Activated gamma-delta T cell treated with anti-CD3 and anti-CD28 coated beads, Interleukin-2, amount 50 U/mL, for 16 hours (primary cell): ENCODE data around the gene GPR135.
"Not testable (repeated sequence)": the region's sequence is repeated elsewhere in the genome, so short reads cannot be mapped to it uniquely, and the experiment has no call there.

Source experiments
- DNase-seq: peaks from one replicate; pipeline ENCODE4 v3.0.0-alpha.2; 2020; ENCODE audit warnings: low read depth

Gene GPR135

GRCh38 chr14:59474172-59474571 is 9.0 kb upstream of the GPR135 start:
- DNase-seq = no peak

DNA sequence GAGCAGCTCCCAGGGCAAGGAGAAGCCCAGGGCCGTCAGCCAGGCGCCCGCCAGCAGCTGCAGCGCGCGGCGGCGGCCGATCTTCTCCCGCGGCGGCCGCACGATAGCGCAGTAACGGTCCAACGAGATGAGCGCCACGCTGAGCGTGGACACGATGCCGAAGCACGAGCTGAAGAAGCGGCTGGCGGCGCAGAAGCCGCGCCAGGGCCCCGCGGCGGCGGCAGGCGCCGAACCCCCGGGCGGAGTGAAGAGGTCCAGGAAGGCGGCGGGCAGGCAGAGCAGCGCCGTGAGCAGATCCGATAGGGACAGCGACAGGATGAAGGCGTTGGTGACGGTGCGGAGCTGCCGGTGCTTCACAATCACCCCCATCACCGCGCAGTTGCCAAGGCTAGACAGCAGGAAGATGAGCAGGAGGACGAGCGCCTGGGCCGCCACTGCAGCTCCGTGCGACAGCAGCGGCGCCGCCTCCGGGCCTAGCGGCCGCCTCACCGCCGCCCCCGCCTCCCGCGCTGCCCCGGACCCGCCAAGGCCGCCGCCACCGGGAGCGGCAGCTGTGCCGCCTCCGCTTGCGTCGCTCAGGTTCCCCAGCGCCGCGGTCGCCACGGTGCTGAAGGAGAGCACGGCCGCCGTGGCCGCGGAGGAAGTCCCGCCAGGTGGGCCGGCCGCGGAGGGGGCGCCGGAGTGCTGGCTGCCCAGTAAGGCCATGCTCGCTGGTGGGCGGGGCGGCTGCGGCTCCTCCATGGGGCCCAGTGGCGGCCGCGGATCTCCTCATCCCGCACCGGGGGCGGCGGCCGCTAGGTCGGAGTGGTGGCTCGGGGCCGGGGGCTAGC is 479 bp downstream of the GPR135 start:
- peak; percentile 39 for DNase-seq

DNA sequence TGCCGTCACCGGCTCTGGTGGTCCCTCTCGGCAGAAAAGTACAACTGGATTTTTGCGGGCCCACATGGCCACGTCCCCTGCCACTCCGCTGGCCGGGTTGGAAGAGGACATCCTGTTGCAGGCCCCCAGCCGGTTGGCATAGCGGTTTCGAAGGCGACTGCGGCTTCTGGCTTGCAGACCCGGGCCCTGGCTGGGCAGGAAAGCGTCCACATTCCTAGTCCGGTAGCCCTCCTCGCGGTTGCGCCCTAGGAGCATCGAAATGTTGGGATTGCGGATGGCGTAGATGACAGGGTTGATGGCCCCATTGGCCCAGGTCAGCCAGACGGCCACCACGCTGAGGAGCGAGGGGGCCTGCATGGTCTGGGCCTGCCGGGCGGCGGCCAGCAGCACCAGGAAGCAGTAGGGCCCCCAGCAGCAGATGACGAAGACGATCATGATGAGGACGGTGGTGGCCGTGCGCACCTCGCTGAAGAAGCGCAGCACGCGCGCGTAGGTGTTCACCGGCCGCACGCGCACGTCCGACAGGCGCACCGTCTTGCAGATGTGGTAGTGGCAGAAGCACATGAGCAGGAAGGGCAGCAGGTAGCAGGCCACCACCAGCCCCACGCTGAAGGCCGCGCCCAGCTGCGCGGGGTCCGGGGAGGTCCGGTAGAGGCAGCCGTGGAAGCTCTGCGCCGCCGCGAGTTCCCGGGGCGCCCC is 1.2 kb downstream of the GPR135 start:
- DNase-seq = no peak

DNA sequence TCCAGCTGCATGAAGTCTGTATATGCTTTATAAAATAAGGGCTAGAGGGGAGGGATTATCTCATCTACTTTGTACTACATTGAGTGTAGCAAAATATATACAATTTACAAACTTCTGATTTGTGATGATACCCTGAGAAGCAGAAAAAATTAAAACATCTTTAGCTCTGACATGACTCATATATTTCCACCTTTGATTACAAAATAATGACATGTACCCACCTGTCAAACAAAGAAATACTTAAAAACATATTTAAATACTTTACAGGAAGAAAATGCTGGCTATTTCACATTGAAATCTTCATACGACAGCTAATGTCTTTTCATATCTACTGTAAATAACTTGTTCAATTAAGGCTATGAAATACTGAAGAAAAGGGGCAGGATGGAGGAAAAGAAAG is 3.3 kb downstream of the GPR135 start:
- no peak for DNase-seq

- no peak for DNase-seq
These were observed 4.8 kb downstream of the GPR135 start for GRCh38 chr14:59460378-59460777.

DNA sequence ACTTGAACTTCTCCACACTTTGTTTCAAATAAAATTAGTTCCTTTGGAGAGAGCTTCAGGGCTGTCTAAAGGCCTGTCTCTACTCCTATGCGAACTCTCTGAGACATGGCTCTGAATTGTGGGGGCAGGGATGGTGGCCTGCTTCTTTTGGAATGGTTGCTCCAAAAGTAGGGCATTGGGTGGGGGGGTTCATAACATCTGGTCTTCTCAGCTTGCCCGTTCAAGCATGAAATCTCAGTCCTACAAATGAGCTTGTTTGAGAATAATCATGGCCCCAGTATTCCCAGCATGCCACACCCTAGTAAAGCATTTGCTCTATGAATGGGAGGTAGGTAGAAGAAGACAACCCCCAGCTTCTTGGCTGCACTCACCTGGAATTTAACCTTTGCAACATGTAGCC is 6.7 kb downstream of the GPR135 start:
- DNase-seq = no peak

DNA sequence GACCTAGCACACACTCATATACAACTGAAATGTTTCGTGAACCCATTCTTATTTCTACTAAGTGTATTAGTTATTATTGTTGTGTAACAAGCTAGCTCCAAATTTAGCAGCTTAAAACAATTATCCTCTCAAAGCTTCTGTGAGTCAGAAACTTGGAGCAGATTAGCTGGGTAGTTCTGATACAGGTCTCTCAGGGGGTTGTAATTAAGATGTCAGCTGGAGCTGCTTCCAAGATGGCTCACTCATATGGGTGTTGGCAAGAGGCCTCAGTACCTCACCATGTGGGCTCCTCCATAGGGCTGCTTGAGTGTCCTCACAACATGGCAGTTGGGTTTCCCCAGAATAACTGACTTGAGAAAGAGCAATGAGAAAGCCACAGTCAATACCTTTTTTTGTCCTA is 9.8 kb downstream of the GPR135 start:
- DNase-seq = no peak

DNA sequence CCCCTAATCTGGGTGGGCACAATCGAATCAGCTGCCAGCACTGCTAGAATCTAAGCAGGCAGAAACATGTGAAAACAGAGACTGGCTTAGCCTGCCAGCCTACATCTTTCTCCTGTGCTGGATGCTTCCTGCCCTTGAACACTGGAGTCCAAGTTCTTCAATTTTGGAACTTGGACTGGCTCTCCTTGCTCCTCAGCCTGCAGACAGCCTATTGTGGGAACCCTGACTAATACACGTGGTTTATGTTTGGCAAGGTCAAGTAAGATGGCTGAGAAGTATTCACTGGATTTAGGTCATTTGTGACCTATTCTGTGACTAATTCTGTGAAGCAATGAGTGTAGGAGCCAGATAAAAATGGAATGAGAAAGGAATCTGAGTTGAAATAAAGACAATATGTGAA is 11.0 kb downstream of the GPR135 start:
- no peak for DNase-seq

GRCh38 chr14:59451849-59452248 is 13.3 kb downstream of the GPR135 start:
- DNase-seq = no peak

GRCh38 chr14:59450716-59451115 is 14.5 kb downstream of the GPR135 start:
- no peak for DNase-seq

DNA sequence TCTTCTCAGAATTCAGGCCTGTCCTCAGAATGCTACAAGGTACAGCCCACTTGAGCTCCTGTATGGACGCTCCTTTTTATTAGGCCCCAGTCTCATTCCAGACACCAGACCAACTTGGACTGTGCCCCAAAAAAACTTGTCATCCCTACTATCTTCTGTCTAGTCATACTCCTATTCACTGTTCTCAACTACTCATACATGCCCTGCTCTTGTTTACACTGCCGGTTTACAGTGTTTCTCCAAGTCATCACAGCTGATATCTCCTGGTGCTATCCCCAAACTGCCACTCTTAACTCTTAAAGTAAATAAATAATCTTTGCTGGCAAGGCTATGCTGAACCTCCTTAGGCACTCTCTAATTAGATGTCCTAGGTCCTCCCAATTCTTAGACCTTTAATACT is 16.5 kb downstream of the GPR135 start:
- not testable (repeated sequence) for DNase-seq

GRCh38 chr14:59439256-59439965 is 25.8 kb downstream of the GPR135 start:
- no peak for DNase-seq

DNA sequence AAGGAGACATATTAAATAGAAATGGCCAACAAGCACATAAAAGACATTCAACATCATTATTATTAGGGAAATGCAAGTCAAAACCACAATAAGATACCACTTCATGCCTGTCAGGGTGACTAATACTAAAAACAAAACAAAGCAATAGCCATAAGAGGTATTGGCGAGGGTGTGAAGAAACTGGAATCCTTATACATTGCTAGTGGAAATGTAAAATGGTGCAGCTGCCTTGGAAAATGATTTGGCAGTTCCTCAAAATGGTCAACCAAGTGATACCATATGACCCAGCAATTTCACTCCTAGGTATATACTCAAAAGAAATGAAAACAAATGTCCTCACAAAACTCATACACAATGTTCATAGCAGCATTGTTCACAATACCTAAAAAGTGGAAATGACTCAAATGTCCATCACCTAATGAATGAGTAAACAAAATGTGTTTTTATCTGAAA is 27.0 kb downstream of the GPR135 start:
- DNase-seq = no peak

DNA sequence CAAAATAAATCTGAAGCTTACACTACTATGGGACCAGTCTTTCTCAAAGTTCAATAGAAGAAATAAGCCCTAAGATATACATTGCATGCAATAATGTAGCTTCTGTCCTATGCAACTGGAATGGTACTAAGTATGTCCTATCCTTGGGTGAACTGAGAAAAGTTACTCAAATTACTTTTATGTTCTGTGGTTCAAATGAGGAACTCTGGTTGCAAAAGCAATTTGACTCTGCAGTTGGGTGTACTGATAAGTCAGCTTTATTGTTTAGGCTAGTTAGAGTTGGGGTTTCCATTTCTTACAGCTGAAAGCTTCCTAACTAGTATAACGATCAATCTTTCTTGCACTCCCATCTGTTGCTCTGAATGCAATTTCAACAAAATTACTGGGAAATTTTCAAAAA is 29.2 kb downstream of the GPR135 start:
- no peak for DNase-seq

GRCh38 chr14:59435101-59435500 is 30.1 kb downstream of the GPR135 start:
- DNase-seq = no peak

GRCh38 chr14:59429790-59430189 is 35.4 kb downstream of the GPR135 start:
- DNase-seq = no peak

DNA sequence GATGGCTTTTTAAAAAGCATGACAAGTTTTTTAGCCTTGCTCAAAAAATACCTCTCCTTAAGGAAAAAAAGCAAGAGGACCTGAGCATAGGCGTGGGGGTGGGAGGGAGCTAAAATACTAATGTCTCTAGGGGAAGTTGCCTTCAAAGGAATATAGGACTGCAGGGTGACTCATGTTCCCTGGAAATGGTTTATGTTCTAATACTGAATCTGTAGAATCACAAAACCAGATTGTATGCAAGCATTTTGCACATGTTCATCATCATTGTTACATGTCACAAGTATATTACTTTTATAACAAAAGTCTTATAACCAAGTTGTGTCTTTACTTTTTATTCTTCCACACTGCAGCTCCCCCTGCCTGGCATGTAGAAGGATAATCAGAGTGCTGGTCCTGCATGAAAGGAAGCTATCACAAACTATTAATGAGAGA is 36.6 kb downstream of the GPR135 start:
- DNase-seq = no peak

GRCh38 chr14:59427653-59428580 is 37.3 kb downstream of the GPR135 start:
- no peak for DNase-seq

DNA sequence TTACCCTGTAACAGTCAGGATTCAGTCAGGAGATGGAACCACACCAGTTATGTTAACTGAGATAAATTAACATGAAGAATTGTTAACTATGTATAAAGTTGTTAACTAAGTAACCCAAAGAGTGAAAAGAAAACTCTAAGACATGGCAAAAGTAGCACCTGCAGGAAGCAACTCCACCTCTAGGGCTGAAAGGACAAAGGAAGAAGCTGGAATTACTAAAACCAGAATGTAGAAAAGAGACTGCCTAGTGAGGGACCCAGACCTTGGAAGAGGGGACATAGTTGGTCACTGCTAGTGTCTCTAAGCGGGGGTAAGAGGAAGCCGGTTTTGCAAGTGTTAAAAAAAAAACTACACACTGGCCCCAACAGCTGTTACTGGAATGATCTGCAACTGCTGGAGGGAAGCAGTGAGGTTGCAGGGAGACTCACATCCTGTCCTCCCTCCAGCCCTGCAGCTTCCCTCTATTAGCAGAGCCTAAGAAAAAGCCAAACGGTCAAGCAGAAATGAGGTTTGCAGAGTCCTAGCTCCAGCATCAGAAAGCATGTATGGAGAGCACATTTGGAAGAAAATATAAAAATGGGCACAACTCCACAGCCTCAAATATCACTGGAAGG is 39.8 kb downstream of the GPR135 start:
- no peak for DNase-seq

- no peak for DNase-seq
These were observed 40.7 kb downstream of the GPR135 start for GRCh38 chr14:59424341-59425071.
